ENCODE data around the gene DTX3. TPM values are rescaled to one million over a fixed set of nuclear protein-coding genes. Genes with fewer than 3 reads are reported as not detected.

The DTX3 gene
- total RNA-seq, 1 experiment from 2014 or later, result 67.5 TPM

DNA sequence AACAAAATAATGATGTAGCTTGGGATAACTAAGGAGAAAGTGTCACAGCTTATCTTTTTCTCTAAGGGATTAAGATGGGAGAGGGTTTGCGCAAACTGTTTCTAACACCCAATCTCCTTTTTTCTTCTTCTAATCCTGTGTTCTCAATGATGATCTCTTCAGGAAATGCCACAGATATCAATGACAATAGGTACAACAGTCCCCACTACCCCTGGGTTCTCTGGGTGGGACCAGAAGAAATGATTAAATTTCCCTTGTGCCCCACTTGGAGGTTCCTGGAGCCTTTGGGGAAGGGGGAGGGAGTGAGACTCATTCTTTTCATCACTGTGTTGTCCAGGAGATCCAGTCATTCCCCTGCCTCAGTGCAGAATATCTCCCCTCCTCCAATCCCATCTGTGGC is 22.2 kb upstream of the DTX3 start:
- Mint-ChIP-seq H3K4me3 (no peak overlapping the region), H3K27me3 (ENCODE audit: low read depth) (no peaks in the 10 kb centered on the region), H3K27ac (no peak overlapping the region), H3K9me3 (no peaks in the 10 kb centered on the region), H3K4me1 (peaks cover 0 to 2% of the 10 kb centered on the region in 2 experiments; a peak in 1 of 4 replicates), H3K36me3 (ENCODE audit: insufficient read depth in 1 of 3, low read depth in 3 of 3) (peaks cover 22 to 60% (median 47%) of the 10 kb centered on the region in 3 experiments)
- Histone ChIP-seq H3K18ac (ENCODE audit: insufficient read length, low read depth, low read length) (no peak overlapping the region), H3K9me3 (ENCODE audit: control insufficient read depth, low read depth, low read length) (no peaks in the 10 kb centered on the region), H3K27me3 (ENCODE audit: insufficient read depth, low read length) (no peaks in the 10 kb centered on the region), H3K79me1 (ENCODE audit: insufficient read depth, low read depth, low read length, poor library complexity, severe bottlenecking) (no peaks in the 10 kb centered on the region), H2BK5ac (ENCODE audit: insufficient read length, low read length) (no peak overlapping the region), H4K91ac (ENCODE audit: insufficient read length, low read depth, low read length) (no peak overlapping the region), H2AFZ (ENCODE audit: low read length) (no peak overlapping the region), H3K79me2 (ENCODE audit: insufficient read depth, low read length) (no peaks in the 10 kb centered on the region), H2BK15ac (ENCODE audit: low read depth, low read length) (no peak overlapping the region), H3K4me2 (ENCODE audit: insufficient read depth, insufficient read length, low read length) (no peak overlapping the region), H3K23me2 (ENCODE audit: insufficient read length, low read depth, low read length, poor library complexity, severe bottlenecking) (no peaks in the 10 kb centered on the region), H3K23ac (ENCODE audit: insufficient read length, low read depth, low read length) (no peak overlapping the region), H2BK12ac (ENCODE audit: insufficient read length, low read depth, low read length) (no peak overlapping the region), H3K56ac (ENCODE audit: insufficient read length, low read depth, low read length) (no peak overlapping the region), H4K20me1 (ENCODE audit: control insufficient read depth, insufficient read depth, insufficient read length) (no peaks in the 10 kb centered on the region), H3K27ac (ENCODE audit: insufficient read length, low read depth, low read length) (no peak overlapping the region), H4K5ac (ENCODE audit: insufficient read length, low read depth, low read length) (no peak overlapping the region), H3K4me1 (ENCODE audit: insufficient read depth, low read length) (no peaks in the 10 kb centered on the region), H3K14ac (ENCODE audit: insufficient read depth, low read length) (no peak overlapping the region), H4K8ac (replicated peaks; ENCODE audit: insufficient read length, low read depth, low read length) (no peak overlapping the region), H3K9ac (ENCODE audit: extremely low read depth, insufficient read length, low read length) (no peak overlapping the region), H2BK120ac (ENCODE audit: low read depth, low read length, poor library complexity, severe bottlenecking) (no peak overlapping the region), H2AK5ac (ENCODE audit: insufficient read length, low read length) (no peak overlapping the region), H2BK20ac (ENCODE audit: low read depth, low read length, poor library complexity, severe bottlenecking) (no peak overlapping the region), H3K4ac (ENCODE audit: low read depth, low read length) (no peak overlapping the region), H3T11ph (ENCODE audit: low read length) (no peak overlapping the region)
- DNase-seq, result no peak
- no CpG with 5 or more reads among the region's 1 CpG for WGBS (ENCODE audit: extremely low coverage, insufficient read length, low lambda C conversion rate)
- TF ChIP-seq, protein P1, sequence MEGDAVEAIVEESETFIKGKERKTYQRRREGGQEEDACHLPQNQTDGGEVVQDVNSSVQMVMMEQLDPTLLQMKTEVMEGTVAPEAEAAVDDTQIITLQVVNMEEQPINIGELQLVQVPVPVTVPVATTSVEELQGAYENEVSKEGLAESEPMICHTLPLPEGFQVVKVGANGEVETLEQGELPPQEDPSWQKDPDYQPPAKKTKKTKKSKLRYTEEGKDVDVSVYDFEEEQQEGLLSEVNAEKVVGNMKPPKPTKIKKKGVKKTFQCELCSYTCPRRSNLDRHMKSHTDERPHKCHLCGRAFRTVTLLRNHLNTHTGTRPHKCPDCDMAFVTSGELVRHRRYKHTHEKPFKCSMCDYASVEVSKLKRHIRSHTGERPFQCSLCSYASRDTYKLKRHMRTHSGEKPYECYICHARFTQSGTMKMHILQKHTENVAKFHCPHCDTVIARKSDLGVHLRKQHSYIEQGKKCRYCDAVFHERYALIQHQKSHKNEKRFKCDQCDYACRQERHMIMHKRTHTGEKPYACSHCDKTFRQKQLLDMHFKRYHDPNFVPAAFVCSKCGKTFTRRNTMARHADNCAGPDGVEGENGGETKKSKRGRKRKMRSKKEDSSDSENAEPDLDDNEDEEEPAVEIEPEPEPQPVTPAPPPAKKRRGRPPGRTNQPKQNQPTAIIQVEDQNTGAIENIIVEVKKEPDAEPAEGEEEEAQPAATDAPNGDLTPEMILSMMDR (conservative IDR thresholded peaks at IDR 0.05), result no peak
